ENCODE data around the gene MGMT.

The MGMT gene

GRCh38 chr10:129680661-129681344, 213.8 kb downstream of the MGMT start:
- peaks cover 11% of the 10 kb centered on the region for H3K36me3 Mint-ChIP-seq
- no peak for ATAC-seq (ENCODE audit: low read depth)

GRCh38 chr10:129681856-129682255, 214.8 kb downstream of the MGMT start:
- H3K4me3 Mint-ChIP-seq = no peak overlapping the region
- DNase-seq (ENCODE audit: low spot score in 2 of 2) = no peak
- no peaks in the 10 kb centered on the region for H3K27me3 Mint-ChIP-seq
- H3K9me3 Mint-ChIP-seq = no peaks in the 10 kb centered on the region
- peaks cover 10% of the 10 kb centered on the region for H3K4me1 Mint-ChIP-seq
- H3K36me3 Mint-ChIP-seq = peaks cover 11% of the 10 kb centered on the region
- no peak overlapping the region for H3K27ac Mint-ChIP-seq
- ATAC-seq (ENCODE audit: low read depth) = no peak

More at GRCh38 chr10:129680661-129681344, 213.8 kb downstream of the MGMT start:
- H3K27me3 Mint-ChIP-seq = no peaks in the 10 kb centered on the region
- no peak overlapping the region for H3K27ac Mint-ChIP-seq
- DNase-seq (ENCODE audit: low spot score in 2 of 2) = no peak
- peaks cover 15% of the 10 kb centered on the region for H3K4me1 Mint-ChIP-seq
- H3K9me3 Mint-ChIP-seq = no peaks in the 10 kb centered on the region
- no peak overlapping the region for H3K4me3 Mint-ChIP-seq

- no peaks in the 10 kb centered on the region for H3K9me3 Mint-ChIP-seq
- DNase-seq (ENCODE audit: low spot score in 2 of 2) (no peak), ATAC-seq (ENCODE audit: low read depth) (no peak)
- H3K27me3 Mint-ChIP-seq = no peaks in the 10 kb centered on the region
- H3K36me3 Mint-ChIP-seq = peaks cover 14% of the 10 kb centered on the region
- no peak overlapping the region for H3K27ac Mint-ChIP-seq
- peaks cover 10% of the 10 kb centered on the region for H3K4me1 Mint-ChIP-seq
- H3K4me3 Mint-ChIP-seq = no peak overlapping the region
These were observed 216.5 kb downstream of the MGMT start for GRCh38 chr10:129683519-129683918.

GRCh38 chr10:129683920-129684319, 216.9 kb downstream of the MGMT start:
- H3K4me1 Mint-ChIP-seq = peaks cover 10% of the 10 kb centered on the region
- no peak overlapping the region for H3K27ac Mint-ChIP-seq
- H3K9me3 Mint-ChIP-seq = no peaks in the 10 kb centered on the region
- no peaks in the 10 kb centered on the region for H3K27me3 Mint-ChIP-seq
- DNase-seq (ENCODE audit: low spot score in 2 of 2) (no peak), ATAC-seq (ENCODE audit: low read depth) (no peak)
- H3K4me3 Mint-ChIP-seq = no peak overlapping the region
- H3K36me3 Mint-ChIP-seq = peaks cover 16% of the 10 kb centered on the region

DNA sequence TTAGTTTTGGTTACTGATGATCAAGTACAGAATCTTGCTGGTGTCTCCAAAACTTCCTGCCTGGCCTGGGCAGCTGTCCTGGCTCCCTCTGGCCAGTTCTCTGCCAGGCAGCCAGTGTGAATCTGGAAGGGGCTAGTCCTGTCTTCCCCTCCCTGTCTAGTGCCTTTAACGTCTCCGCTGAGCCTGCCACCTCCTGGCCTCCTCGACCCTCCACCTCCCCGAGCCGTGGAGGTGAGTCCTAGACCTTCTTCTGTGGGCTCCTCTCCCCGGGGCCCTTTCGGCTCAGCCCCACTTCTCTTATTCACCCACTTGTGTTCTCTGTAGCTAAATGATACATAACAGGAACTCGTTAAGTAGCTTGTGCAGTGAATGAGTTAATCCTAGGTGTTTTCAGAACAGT, 218.2 kb downstream of the MGMT start:
- H3K27ac Mint-ChIP-seq = peak overlapping the region; percentile 56
- DNase-seq (ENCODE audit: low spot score in 2 of 2) (no peak), ATAC-seq (ENCODE audit: low read depth) (no peak)
- peaks cover 12% of the 10 kb centered on the region for H3K4me1 Mint-ChIP-seq
- peaks cover 14% of the 10 kb centered on the region for H3K36me3 Mint-ChIP-seq
- H3K4me3 Mint-ChIP-seq = no peak overlapping the region
- H3K27me3 Mint-ChIP-seq = no peaks in the 10 kb centered on the region
- H3K9me3 Mint-ChIP-seq = no peaks in the 10 kb centered on the region

GRCh38 chr10:129689671-129690071, 222.6 kb downstream of the MGMT start:
- Mint-ChIP-seq H3K27me3 (no peaks in the 10 kb centered on the region), H3K4me3 (no peak overlapping the region), H3K27ac (no peak overlapping the region), H3K36me3 (peaks cover 16% of the 10 kb centered on the region), H3K4me1 (peaks cover 14% of the 10 kb centered on the region), H3K9me3 (no peaks in the 10 kb centered on the region)
- DNase-seq (ENCODE audit: low spot score in 2 of 2) (no peak), ATAC-seq (ENCODE audit: low read depth) (no peak)

- ATAC-seq (ENCODE audit: low read depth) = no peak
- H3K27ac Mint-ChIP-seq = no peak overlapping the region
- DNase-seq (ENCODE audit: low spot score in 2 of 2) = no peak
- H3K9me3 Mint-ChIP-seq = no peaks in the 10 kb centered on the region
- peaks cover 16% of the 10 kb centered on the region for H3K36me3 Mint-ChIP-seq
- H3K4me1 Mint-ChIP-seq = peaks cover 14% of the 10 kb centered on the region
- H3K27me3 Mint-ChIP-seq = no peaks in the 10 kb centered on the region
- H3K4me3 Mint-ChIP-seq = no peak overlapping the region
These were observed 223.4 kb downstream of the MGMT start for GRCh38 chr10:129690248-129691070.

DNA sequence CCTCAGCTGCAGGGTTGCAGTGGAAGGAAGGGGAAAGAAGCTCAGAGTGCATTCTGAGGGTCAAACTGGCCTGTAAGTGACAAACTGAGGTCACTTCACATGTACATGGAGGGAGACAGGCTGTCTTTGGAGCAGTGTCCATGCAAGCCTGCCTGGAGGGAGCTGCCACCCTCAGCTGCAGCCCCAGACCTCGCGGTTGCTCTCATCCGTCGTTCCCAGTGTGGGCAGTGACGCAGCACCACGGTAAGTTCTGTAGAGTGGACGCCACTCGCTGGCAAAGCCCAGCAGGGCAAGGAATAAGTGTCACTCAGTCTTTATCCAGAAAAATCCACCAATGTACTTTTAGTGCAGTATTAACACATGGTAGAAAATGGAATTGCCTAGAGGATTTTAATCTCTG, 225.7 kb downstream of the MGMT start:
- Mint-ChIP-seq H3K4me1 (peaks cover 14% of the 10 kb centered on the region), H3K4me3 (no peak overlapping the region), H3K36me3 (peaks cover 18% of the 10 kb centered on the region), H3K27me3 (no peaks in the 10 kb centered on the region), H3K27ac (no peak overlapping the region), H3K9me3 (no peaks in the 10 kb centered on the region)
- DNase-seq (ENCODE audit: low spot score in 2 of 2) (no peak), ATAC-seq (ENCODE audit: low read depth) (no peak)

GRCh38 chr10:129693382-129693781, 226.3 kb downstream of the MGMT start:
- H3K27ac Mint-ChIP-seq = no peak overlapping the region
- no peaks in the 10 kb centered on the region for H3K9me3 Mint-ChIP-seq
- no peak for DNase-seq (ENCODE audit: low spot score in 2 of 2)
- H3K27me3 Mint-ChIP-seq = no peaks in the 10 kb centered on the region
- peaks cover 14% of the 10 kb centered on the region for H3K4me1 Mint-ChIP-seq
- ATAC-seq (ENCODE audit: low read depth) = no peak
- peaks cover 17% of the 10 kb centered on the region for H3K36me3 Mint-ChIP-seq
- H3K4me3 Mint-ChIP-seq = no peak overlapping the region

- Mint-ChIP-seq H3K36me3 (peaks cover 14% of the 10 kb centered on the region), H3K4me1 (peaks cover 13% of the 10 kb centered on the region), H3K27ac (no peak overlapping the region), H3K27me3 (no peaks in the 10 kb centered on the region), H3K4me3 (no peak overlapping the region), H3K9me3 (no peaks in the 10 kb centered on the region)
- ATAC-seq (ENCODE audit: low read depth) (no peak), DNase-seq (ENCODE audit: low spot score in 2 of 2) (no peak)
These were observed 227.1 kb downstream of the MGMT start for GRCh38 chr10:129694184-129694583.

DNA sequence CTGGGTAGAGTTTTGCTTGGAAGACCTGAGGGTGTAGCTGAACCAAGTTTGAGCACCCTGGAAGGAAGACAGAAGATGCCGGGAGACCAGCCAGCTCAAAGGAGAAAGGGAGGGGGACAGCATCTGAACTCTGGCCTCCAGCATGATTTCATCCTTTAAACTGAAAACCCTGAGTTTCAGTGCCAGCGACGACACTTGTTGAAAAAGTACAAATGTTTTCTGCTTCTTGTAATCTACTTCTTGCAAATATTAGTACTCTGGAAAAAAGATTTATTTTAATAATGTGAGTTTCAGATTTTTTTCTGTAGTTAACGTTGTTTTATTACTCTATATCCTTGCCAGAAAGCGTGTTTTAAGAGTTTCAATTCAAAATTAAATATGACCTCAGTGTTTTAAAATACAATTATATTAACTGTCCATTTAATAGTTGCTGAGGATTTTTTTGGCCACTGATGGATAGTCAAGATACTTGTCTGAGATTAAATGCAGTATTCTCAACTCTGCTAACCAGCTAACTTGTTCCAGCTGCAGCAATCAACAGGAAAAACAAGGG, 227.7 kb downstream of the MGMT start:
- H3K27me3 Mint-ChIP-seq = no peaks in the 10 kb centered on the region
- H3K27ac Mint-ChIP-seq = no peak overlapping the region
- H3K4me1 Mint-ChIP-seq = peaks cover 12% of the 10 kb centered on the region
- no peak for DNase-seq (ENCODE audit: low spot score in 2 of 2)
- no peak for ATAC-seq (ENCODE audit: low read depth)
- peaks cover 15% of the 10 kb centered on the region for H3K36me3 Mint-ChIP-seq
- no peak overlapping the region for H3K4me3 Mint-ChIP-seq
- no peaks in the 10 kb centered on the region for H3K9me3 Mint-ChIP-seq

- H3K36me3 Mint-ChIP-seq = peaks cover 15% of the 10 kb centered on the region
- DNase-seq (ENCODE audit: low spot score in 2 of 2) (no peak), ATAC-seq (ENCODE audit: low read depth) (no peak)
- no peaks in the 10 kb centered on the region for H3K9me3 Mint-ChIP-seq
- no peak overlapping the region for H3K27ac Mint-ChIP-seq
- H3K4me1 Mint-ChIP-seq = peaks cover 8% of the 10 kb centered on the region
- no peaks in the 10 kb centered on the region for H3K27me3 Mint-ChIP-seq
- H3K4me3 Mint-ChIP-seq = no peak overlapping the region
These were observed 228.6 kb downstream of the MGMT start for GRCh38 chr10:129695671-129696070.

- no peak for ATAC-seq (ENCODE audit: low read depth)
- Mint-ChIP-seq H3K27ac (no peak overlapping the region), H3K36me3 (peaks cover 11% of the 10 kb centered on the region), H3K9me3 (no peaks in the 10 kb centered on the region), H3K4me3 (no peak overlapping the region), H3K4me1 (peaks cover 2% of the 10 kb centered on the region), H3K27me3 (no peaks in the 10 kb centered on the region)
- DNase-seq (ENCODE audit: low spot score in 2 of 2) = no peak
These were observed 229.6 kb downstream of the MGMT start for GRCh38 chr10:129696636-129697035.

DNA sequence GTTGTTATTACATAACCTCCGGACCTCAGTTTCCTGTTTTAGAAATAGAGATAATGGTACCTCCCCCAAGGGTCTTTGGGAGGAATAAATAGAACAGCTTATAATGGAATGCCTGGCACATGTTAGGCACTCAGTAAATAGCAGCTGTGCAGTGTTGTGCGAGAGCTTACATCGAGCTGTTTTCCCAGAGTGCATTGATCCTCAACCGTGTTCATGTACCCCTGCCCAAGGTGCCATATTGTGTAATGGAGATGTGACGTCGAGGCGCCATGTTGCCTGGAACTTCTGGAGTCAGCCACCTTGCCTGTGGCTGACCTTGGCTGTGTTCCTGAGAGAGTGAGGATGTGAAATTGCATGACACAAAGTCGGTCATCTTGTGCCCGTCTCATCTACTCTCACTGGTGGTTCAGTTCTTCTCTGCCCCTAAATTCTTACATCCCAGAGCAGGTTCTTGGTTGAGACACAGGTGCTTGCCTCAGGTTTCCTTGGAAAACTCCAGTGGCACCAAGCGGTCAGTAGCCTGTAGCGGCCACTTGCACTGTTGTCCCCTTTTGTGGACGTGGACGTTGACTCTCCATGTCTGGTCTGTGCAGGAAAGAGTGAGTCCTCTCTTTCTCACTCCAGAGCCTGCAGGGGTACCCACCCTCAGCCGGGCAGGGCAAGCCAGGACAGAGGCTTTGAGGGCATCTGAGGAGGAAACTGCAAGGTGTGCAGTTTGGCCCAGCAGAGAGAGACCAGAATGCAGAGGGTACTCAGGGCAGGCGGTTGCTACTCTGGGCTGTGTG, 230.6 kb downstream of the MGMT start:
- no peak overlapping the region for H3K27ac Mint-ChIP-seq
- no peak overlapping the region for H3K4me3 Mint-ChIP-seq
- H3K27me3 Mint-ChIP-seq = no peaks in the 10 kb centered on the region
- ATAC-seq (ENCODE audit: low read depth) (no peak), DNase-seq (ENCODE audit: low spot score in 2 of 2) (no peak)
- peaks cover 12% of the 10 kb centered on the region for H3K36me3 Mint-ChIP-seq
- no peaks in the 10 kb centered on the region for H3K4me1 Mint-ChIP-seq
- H3K9me3 Mint-ChIP-seq = no peaks in the 10 kb centered on the region
